ENCODE results near the gene MKLN1.

Gene MKLN1

DNA sequence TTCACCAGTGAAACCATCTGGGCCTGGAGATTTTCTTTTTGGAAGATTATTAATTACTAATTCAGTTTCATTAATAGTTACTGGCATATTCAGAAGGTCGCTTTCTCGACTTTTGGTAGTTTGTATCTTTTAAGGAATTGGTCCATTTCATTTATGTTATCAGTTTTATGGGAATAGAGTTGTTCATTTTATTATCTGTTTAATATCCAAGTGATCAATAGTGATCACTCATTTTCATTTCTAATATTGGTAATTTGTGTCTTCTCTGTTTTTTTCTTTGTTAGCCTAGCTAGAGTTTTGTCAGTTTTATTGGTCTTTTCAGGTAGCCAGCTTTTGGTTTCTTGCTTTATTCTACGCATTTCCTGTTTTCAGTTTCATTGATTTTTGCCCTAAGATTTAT lies 31.0 kb downstream of the MKLN1 start:
- no peak overlapping the region for H3K27ac ChIP-seq
- no peak overlapping the region for H3K4me3 ChIP-seq (ENCODE audit: low read depth, low read length)
- no peaks in the 10 kb centered on the region for H3K36me3 ChIP-seq (replicated peaks)
- H3K27me3 ChIP-seq (replicated peaks): no peaks in the 10 kb centered on the region
- in situ Hi-C loops (cut with HindIII; ENCODE audit: low pct_ligation_motif_present, low sequenced_read_pairs): no loop called here
- TF ChIP-seq, protein P1, sequence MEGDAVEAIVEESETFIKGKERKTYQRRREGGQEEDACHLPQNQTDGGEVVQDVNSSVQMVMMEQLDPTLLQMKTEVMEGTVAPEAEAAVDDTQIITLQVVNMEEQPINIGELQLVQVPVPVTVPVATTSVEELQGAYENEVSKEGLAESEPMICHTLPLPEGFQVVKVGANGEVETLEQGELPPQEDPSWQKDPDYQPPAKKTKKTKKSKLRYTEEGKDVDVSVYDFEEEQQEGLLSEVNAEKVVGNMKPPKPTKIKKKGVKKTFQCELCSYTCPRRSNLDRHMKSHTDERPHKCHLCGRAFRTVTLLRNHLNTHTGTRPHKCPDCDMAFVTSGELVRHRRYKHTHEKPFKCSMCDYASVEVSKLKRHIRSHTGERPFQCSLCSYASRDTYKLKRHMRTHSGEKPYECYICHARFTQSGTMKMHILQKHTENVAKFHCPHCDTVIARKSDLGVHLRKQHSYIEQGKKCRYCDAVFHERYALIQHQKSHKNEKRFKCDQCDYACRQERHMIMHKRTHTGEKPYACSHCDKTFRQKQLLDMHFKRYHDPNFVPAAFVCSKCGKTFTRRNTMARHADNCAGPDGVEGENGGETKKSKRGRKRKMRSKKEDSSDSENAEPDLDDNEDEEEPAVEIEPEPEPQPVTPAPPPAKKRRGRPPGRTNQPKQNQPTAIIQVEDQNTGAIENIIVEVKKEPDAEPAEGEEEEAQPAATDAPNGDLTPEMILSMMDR (IDR thresholded peaks at IDR 0.05; ENCODE audit: low read depth, low read length, missing control alignments): no peak
- DNase-seq: no peak

GRCh38 chr7:131359136-131359776 lies 31.6 kb downstream of the MKLN1 start:
- DNase-seq: no peak
- in situ Hi-C loops (cut with HindIII; ENCODE audit: low pct_ligation_motif_present, low sequenced_read_pairs): no loop called here
- Histone ChIP-seq H3K27me3 (replicated peaks) (no peaks in the 10 kb centered on the region), H3K36me3 (replicated peaks) (no peaks in the 10 kb centered on the region), H3K4me3 (ENCODE audit: low read depth, low read length) (no peak overlapping the region), H3K27ac (no peak overlapping the region)
- TF ChIP-seq, protein P1 (IDR thresholded peaks at IDR 0.05; ENCODE audit: low read depth, low read length, missing control alignments): no peak

- Histone ChIP-seq H3K27me3 (replicated peaks) (no peaks in the 10 kb centered on the region), H3K36me3 (replicated peaks) (no peaks in the 10 kb centered on the region), H3K27ac (no peak overlapping the region), H3K4me3 (ENCODE audit: low read depth, low read length) (no peak overlapping the region)
- no peak for DNase-seq
- TF ChIP-seq, protein P1 (IDR thresholded peaks at IDR 0.05; ENCODE audit: low read depth, low read length, missing control alignments): no peak
- in situ Hi-C loops (cut with HindIII; ENCODE audit: low pct_ligation_motif_present, low sequenced_read_pairs): no loop called here
These were observed 36.0 kb downstream of the MKLN1 start for GRCh38 chr7:131363719-131364118.

DNA sequence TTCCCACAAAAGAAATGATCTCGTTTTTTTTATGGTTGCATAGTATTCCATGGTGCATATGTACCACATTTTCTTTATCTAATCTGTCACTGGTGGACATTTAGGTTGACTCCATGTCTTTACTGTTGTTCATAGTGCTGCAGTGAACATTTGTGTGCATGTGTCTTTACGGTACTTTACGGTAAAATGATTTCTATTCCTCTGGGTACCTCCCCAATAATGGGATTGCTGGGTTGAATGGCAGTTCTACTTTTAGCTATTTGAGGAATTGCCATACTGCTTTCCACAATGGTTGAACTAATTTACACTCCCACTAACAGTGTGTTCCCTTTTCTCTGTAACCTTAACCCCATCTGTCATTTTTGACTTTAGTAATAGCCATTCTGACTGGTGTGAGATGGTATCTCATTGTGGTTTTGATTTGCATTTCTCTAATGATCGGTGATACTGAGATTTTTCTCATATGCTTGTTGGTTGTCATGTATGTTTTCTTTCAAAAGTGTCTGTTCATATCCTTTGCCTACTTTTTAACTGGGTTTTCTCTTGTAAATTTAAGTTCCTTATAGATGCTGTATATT lies 37.2 kb downstream of the MKLN1 start:
- Histone ChIP-seq H3K27me3 (replicated peaks) (no peaks in the 10 kb centered on the region), H3K36me3 (replicated peaks) (no peaks in the 10 kb centered on the region), H3K4me3 (ENCODE audit: low read depth, low read length) (no peak overlapping the region), H3K27ac (no peak overlapping the region)
- DNase-seq: no peak
- in situ Hi-C loops (cut with HindIII; ENCODE audit: low pct_ligation_motif_present, low sequenced_read_pairs): no loop called here
- TF ChIP-seq, protein P1 (IDR thresholded peaks at IDR 0.05; ENCODE audit: low read depth, low read length, missing control alignments): no peak

GRCh38 chr7:131365838-131366237 lies 38.2 kb downstream of the MKLN1 start:
- TF ChIP-seq, protein P1 (IDR thresholded peaks at IDR 0.05; ENCODE audit: low read depth, low read length, missing control alignments): no peak
- in situ Hi-C loops (cut with HindIII; ENCODE audit: low pct_ligation_motif_present, low sequenced_read_pairs): no loop called here
- Histone ChIP-seq H3K27ac (no peak overlapping the region), H3K4me3 (ENCODE audit: low read depth, low read length) (no peak overlapping the region), H3K36me3 (replicated peaks) (no peaks in the 10 kb centered on the region), H3K27me3 (replicated peaks) (no peaks in the 10 kb centered on the region)
- DNase-seq: no peak

DNA sequence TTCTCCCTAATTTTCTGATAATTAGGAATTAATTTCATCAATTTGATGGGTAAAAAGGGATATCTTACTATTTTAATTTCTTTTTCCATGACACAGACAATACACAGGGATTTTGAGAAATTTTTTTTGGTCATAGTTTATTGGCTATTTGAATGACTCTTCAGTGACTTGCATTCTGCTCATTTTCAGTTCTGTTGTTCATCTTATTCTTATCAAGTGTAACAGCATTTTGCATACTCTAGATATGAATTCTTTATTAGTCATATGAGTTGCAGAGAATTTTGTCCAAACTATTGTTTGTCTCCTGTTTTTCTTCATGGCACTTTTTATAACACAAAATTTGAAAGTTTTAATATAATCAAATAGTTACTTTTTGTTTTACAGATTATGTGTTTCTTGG lies 41.7 kb downstream of the MKLN1 start:
- TF ChIP-seq, protein P1 (IDR thresholded peaks at IDR 0.05; ENCODE audit: low read depth, low read length, missing control alignments): no peak
- H3K27ac ChIP-seq: no peak overlapping the region
- DNase-seq: no peak
- in situ Hi-C loops (cut with HindIII; ENCODE audit: low pct_ligation_motif_present, low sequenced_read_pairs): no loop called here
- H3K36me3 ChIP-seq (replicated peaks): no peaks in the 10 kb centered on the region
- no peaks in the 10 kb centered on the region for H3K27me3 ChIP-seq (replicated peaks)
- no peak overlapping the region for H3K4me3 ChIP-seq (ENCODE audit: low read depth, low read length)
